Neural progenitor cell (in vitro differentiated cells): ENCODE results near the gene COTL1.

Experiments used
- CTCF ChIP-seq: fragments of 200-600 bp; sonication (generic); IDR thresholded peaks from 2 replicates; pipeline ENCODE4 v1.5.1; 2017; ENCODE audit warnings: antibody characterized with exemption, mild to moderate bottlenecking
- EZH2 ChIP-seq: fragments of 200-600 bp; sonication (generic); IDR thresholded peaks from 2 replicates; pipeline ENCODE4 v1.6.1; 2017; ENCODE audit warnings: antibody characterized with exemption, mild to moderate bottlenecking, moderate library complexity
- EZH2phosphoT487 ChIP-seq: fragments of 200-600 bp; sonication (generic); IDR thresholded peaks from 2 replicates; pipeline ENCODE4 v1.6.1; 2017; ENCODE audit warnings: antibody characterized with exemption

- no peak for TF ChIP-seq CTCF
- TF ChIP-seq EZH2phosphoT487 = no peak
- TF ChIP-seq EZH2 = no peak
Observed at GRCh38 chr16:84578538-84579126, 39.2 kb downstream of the COTL1 start.
